Cardiac septum (tissue), 1 donor: ENCODE data around the gene CTTN. TPM values are rescaled to one million over a fixed set of nuclear protein-coding genes. Genes with fewer than 3 reads are reported as not detected.

Source experiments
- DNase-seq: peaks from one replicate; pipeline ENCODE4 v3.0.0-alpha.2; 2020; ENCODE audit warnings: low spot score
- intact Hi-C: fragments of 100-400 bp; cut with DNase I; formaldehyde crosslinking; loops from one replicate; pipeline ENCODE4 v1.14.0; 2022
- total RNA-seq: library from RNA; stranded (reverse); fragmentation: NEBNext Ultra II Directional; extraction: Animal tissue kit (Norgen Biotek cat#: 25700); gene quantifications from one replicate; pipeline ENCODE4 v1.2.1, GENCODE V29; 2021
- donor health status: DM: no; HTN: no; CAD: no.

The CTTN gene
- total RNA-seq, 1 donor from 2014 or later, result 171 TPM

- intact Hi-C loops, result no loop called here
- DNase-seq, result no peak
These were observed 84.9 kb downstream of the CTTN start for GRCh38 chr11:70483077-70483861.

GRCh38 chr11:70483917-70484316 is 85.6 kb downstream of the CTTN start:
- intact Hi-C loops, result no loop called here
- no peak for DNase-seq

DNA sequence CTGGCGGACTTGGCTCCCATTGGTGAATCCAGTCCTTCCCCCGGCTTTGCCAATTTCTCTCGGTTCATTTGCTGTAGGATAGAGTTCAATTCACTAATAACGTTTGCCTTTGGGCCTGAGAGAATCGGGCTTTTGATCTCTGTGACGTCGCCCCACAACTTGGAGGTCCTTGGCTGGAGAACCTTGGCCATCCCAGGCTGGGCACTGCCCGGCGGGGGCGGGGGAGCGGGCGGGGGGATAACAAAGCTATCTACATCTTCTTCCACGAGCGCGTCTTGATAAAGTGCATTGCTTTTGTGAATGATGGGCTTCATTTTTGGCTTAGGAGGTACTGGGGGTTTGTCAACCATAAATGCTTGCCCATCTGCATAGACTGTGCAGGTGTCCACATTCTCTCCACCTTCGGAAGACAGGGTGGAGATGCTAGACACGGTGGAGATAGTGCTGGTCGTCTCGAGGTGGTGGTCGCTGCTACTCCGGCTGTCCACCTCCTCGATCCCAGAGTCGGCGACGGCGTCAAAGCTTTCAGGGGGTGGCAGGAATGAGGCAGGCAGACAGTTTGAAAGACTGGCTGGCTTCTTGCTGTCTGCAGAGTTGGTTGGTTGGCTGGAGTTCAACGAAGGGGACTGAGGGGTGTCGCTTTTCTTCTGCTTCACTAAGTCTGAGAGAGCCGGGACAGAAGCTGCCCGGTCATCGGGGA is 87.1 kb downstream of the CTTN start:
- intact Hi-C loops, result no loop called here
- DNase-seq, result no peak

DNA sequence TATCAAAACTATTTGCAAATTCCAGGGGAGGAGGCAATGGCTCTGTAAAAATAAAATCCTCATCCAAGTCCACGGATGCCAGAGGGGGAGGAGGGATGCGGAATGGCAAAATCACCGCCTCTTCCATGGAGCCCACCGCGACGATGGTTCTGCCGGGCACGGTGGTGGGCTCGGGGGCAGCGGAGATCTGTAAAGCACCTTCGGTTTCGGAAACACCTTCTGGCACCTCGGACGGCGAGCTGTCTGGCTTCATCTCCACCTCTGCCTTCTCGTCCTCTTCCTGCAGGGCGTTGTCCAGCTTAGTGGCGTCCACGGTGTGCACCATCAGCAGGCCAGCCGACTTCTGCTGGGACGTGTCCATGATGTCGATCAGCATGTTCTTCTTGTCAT is 87.7 kb downstream of the CTTN start:
- DNase-seq, result no peak
- intact Hi-C loops, result no loop called here

Other genes with a start within 250 kb of the CTTN start
- 8.6 TPM for gene FADD, start 195.2 kb upstream of the CTTN start, total RNA-seq
- 42.8 TPM for gene PPFIA1, start 127.8 kb upstream of the CTTN start, total RNA-seq